GM20000 (cell line): ENCODE results near the gene STX2.

Source experiments
- DNase-seq: peaks from one replicate; pipeline ENCODE4 v3.0.0; 2012; ENCODE audit warnings: low spot score
- TF ChIP-seq, protein P1 (sequence below): IDR thresholded peaks from 2 replicates; pipeline ENCODE4 v1.5.1; 2012; ENCODE audit warnings: mild to moderate bottlenecking, control low read depth; ENCODE audit errors: extremely low read depth, missing control alignments

The STX2 gene

DNA sequence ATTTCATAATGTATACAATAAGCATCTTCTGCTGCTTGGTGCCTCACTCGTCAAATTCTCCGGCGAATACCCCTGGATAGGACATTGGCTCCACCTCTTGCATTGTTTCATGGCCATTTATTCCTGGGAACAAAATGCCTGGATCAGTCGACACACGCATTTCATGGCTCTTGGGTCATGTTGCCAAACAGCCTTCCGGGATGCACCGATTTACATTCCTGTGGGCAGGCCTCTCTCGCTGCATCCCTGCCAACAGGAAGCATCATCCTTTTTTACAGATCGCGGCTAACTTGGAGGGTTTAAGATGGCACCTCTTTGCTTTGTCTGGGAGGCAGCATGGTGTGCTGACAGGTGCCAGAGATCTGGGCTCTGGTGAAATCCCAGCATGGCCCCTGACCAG, 90.3 kb downstream of the STX2 start:
- DNase-seq, result no peak
- TF ChIP-seq, protein P1, sequence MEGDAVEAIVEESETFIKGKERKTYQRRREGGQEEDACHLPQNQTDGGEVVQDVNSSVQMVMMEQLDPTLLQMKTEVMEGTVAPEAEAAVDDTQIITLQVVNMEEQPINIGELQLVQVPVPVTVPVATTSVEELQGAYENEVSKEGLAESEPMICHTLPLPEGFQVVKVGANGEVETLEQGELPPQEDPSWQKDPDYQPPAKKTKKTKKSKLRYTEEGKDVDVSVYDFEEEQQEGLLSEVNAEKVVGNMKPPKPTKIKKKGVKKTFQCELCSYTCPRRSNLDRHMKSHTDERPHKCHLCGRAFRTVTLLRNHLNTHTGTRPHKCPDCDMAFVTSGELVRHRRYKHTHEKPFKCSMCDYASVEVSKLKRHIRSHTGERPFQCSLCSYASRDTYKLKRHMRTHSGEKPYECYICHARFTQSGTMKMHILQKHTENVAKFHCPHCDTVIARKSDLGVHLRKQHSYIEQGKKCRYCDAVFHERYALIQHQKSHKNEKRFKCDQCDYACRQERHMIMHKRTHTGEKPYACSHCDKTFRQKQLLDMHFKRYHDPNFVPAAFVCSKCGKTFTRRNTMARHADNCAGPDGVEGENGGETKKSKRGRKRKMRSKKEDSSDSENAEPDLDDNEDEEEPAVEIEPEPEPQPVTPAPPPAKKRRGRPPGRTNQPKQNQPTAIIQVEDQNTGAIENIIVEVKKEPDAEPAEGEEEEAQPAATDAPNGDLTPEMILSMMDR, result no peak

DNA sequence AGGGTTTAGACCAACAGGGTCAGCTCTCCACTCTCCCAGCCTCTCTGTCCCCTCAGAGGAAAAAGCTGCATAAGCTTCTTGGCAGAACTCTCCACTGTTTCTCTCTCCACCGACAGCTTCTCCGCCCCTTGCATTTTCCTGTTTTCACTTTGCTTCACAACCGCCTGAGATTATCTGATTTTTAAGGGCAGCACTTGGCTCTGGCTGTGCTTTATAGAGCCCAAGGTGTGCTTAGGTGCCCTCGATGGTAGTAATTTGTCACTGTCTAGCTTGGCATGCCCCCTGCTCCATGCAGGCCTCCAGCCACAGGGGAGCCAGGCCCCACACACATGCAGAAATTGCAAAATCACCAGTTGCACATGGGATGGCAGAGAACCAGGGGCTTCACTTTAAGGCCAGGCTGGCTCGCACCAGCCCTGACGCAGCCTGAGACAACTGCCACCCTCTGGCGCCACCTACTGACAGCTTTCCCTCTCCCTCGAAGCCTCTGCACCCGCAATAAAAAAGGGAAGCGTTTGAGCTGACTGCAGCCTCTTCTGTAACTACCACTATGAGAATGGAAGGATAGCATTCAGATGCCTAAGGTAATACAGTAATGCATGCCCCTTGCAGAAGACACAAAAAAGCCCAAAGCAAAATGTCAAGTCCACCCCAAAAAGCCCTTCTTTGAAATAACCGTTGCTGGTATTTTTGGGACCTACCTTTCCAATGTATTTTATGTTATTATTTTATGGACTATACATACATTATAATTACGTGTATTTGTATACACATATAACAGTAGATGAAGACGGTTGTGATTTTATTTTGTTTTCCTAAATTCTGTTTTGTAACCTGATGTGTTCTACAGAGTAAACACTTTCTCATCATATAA, 90.9 kb downstream of the STX2 start:
- TF ChIP-seq, protein P1, result peak; percentile 78
- DNase-seq, result peak; percentile 75

DNA sequence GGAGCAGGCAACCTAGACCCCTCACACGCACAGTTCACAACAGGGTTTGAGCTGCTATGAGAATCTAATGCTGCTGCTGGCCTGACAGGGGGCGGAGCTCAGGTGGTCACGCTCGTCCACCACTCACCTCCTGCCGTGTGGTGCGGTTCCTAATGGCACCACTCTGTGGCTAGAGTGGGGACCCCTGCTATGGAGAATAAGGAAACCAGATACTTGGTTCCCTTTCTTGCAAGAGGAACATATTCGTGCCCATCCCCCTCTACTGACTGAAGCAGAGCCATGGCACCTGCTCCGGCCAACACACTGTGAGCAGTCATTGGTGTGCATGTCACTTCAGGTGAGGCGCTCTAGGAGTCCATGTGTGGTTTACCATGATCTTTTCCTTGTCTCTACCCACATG, 92.5 kb downstream of the STX2 start:
- TF ChIP-seq, protein P1, result no peak
- no peak for DNase-seq

DNA sequence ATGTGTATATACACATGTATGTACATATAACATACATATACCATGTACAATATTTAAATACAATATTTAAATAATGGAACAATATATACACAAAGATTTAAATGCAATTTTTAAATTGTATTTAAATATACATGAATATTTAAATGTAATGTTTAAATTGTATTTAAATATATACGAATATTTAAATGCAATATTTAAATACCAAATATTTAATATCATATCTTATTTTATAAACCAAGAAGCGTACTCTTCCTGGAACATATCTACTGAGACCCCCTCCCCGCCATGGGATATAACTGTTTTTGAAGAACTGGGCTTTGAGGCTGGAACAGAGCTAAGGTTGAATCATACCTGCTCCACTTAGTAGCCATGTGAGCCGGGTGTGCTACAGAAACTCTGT, 93.1 kb downstream of the STX2 start:
- TF ChIP-seq, protein P1, result no peak
- no peak for DNase-seq

DNA sequence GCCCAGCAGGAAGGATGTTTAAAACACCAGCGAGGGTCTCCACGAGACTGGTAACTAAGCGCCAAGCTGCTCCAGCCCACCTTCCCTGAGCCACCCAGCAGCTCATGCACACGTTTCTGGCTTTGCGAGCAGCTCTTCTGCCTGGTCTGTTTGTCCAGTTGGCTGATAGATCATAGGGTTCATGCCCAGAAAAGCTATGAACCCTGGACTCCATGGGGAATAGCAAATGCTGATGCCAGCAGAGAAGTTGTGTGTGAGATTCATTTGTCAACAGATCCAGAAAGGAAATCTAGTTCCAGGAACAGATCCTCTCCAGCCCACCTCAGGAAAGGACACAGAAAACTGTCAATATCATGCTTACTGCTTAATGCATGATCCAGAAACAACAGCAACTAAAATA, 94.8 kb downstream of the STX2 start:
- no peak for DNase-seq
- TF ChIP-seq, protein P1, result no peak

DNA sequence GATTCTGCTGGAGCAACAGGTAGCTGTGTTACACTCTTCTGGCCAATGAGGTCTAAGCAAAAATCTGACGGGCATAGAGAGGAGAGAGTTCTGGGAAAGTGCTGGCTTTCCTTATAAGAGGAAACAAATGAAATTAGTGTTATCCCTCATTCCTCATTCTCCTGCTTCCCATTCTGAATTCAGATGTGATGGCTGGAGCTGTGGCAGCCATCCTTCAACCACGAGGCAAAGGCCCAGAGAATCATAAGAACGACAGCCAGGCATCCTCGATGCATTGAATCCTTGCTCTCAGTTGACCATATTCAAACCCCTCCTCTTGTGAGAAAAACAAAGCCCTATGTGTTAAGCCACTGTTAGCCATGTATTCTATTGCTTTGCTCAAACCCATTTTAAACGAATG, 95.4 kb downstream of the STX2 start:
- TF ChIP-seq, protein P1, result no peak
- no peak for DNase-seq

DNA sequence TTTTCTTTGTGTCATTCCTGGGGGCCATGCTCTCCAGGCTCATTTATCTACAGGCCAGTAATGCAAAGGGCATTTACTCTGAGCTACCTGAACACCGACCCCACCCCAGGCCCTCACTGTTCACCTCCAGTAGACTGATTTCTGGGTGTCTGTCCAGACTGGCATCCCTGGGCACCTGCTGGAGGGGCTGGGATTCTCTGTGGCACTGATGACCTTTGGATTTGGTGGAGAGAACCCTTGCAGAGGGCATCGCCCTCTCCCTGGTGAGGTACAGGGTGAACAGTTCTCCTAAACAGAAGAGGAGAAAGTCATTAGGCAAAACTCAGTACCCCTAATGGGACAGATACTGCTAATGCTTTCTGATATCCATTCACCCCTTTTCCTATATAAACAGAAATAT, 95.9 kb downstream of the STX2 start:
- DNase-seq, result no peak
- TF ChIP-seq, protein P1, result no peak
